Liver (tissue), 3 donors: ENCODE results near the gene ITPRIPL2.

ENCODE experiments used
- ATF3 ChIP-seq: IDR thresholded peaks from 2 replicates; pipeline ENCODE4 v1.6.1; 2016; ENCODE audit warnings: antibody characterized with exemption
- CTCF ChIP-seq: fragments of 150-350 bp; IDR thresholded peaks from 2 replicates; pipeline ENCODE4 v1.5.1; 2017; ENCODE audit warnings: improper control_type of control experiment, low read depth, low read length; ENCODE audit not compliant: missing input control
- JUND ChIP-seq, 2 donors: IDR thresholded peaks; 2 replicates each; pipeline ENCODE4 v1.6.1; 2016; ENCODE audit warnings: antibody characterized with exemption in 2 of 2
- MAX ChIP-seq: IDR thresholded peaks from 2 replicates; pipeline ENCODE4 v1.6.1; 2016; ENCODE audit warnings: antibody characterized with exemption
- RAD21 ChIP-seq, 2 donors: IDR thresholded peaks; 2 replicates each; pipeline ENCODE4 v1.6.1; 2016; ENCODE audit warnings: antibody characterized with exemption in 2 of 2, mild to moderate bottlenecking in 2 of 2
- ZBTB33 ChIP-seq: IDR thresholded peaks from 2 replicates; pipeline ENCODE4 v1.6.1; 2016; ENCODE audit warnings: antibody characterized with exemption
- donor health status: healthy.
- donor health status: healthy.

- TF ChIP-seq CTCF (no peak), MAX (no peak), ZBTB33 (no peak), JUND (IDR thresholded peaks at IDR 0.05) (no peak), RAD21 (IDR thresholded peaks at IDR 0.05) (no peak), ATF3 (no peak)
These were observed 33.9 kb downstream of the ITPRIPL2 start for GRCh38 chr16:19147627-19148026.
